ENCODE results near the gene LAG3. TPM values are rescaled to one million over a fixed set of nuclear protein-coding genes. Genes with fewer than 3 reads are reported as not detected.

The LAG3 gene
- total RNA-seq, 4 donors from 2014 or later: 1.2 to 4.0 (median 2.9) TPM

DNA sequence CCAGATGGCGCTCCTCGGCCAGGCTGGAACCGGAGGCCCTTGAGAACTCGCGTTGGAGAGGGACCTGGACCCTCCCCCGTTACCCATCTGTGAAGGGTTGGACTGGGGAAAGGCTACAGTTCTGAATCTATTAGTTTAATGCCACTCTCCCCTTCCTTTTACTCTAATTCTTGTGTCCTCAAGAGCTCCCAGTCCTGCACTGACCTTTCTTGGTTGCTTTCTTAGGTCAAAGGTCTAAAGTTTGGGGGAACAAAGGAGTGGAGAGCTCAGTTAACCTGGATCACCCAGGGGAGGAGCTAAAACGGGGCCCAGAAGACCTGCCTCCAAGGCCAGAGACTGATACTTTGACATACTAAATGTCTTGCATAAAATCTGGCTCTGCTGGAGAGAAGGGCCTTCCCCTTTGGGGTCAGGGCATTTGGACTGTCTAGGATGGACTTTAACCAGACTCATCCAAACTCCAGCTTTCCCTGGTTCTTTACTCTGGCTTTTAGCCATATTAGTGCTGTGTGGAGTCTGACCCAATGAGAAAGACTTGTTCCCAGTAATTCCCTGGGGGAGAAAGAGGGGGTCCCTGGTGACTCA lies 18.5 kb upstream of the LAG3 start:
- no peaks in the 10 kb centered on the region for H3K27me3 ChIP-seq
- 0 to 2% methylated on average over 7 of the region's 7 CpGs for WGBS, 2 donors
- peaks cover 0 to 27% (median 10%) of the 10 kb centered on the region in 4 donors for H3K4me1 ChIP-seq
- H3K9me3 ChIP-seq: no peaks in the 10 kb centered on the region
- H3K36me3 ChIP-seq: peaks cover 0 to 28% (median 10%) of the 10 kb centered on the region in 3 donors
- H3K4me3 ChIP-seq: peak overlapping the region in 2 of 4 donors; percentile 70 to 83
- TF ChIP-seq, protein P1, sequence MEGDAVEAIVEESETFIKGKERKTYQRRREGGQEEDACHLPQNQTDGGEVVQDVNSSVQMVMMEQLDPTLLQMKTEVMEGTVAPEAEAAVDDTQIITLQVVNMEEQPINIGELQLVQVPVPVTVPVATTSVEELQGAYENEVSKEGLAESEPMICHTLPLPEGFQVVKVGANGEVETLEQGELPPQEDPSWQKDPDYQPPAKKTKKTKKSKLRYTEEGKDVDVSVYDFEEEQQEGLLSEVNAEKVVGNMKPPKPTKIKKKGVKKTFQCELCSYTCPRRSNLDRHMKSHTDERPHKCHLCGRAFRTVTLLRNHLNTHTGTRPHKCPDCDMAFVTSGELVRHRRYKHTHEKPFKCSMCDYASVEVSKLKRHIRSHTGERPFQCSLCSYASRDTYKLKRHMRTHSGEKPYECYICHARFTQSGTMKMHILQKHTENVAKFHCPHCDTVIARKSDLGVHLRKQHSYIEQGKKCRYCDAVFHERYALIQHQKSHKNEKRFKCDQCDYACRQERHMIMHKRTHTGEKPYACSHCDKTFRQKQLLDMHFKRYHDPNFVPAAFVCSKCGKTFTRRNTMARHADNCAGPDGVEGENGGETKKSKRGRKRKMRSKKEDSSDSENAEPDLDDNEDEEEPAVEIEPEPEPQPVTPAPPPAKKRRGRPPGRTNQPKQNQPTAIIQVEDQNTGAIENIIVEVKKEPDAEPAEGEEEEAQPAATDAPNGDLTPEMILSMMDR (IDR thresholded peaks at IDR 0.05): peak in 2 of 5 experiments; percentile 97 to 99
- TF ChIP-seq POLR2A (IDR thresholded peaks at IDR 0.05) (no peak), EP300 (IDR thresholded peaks at IDR 0.05) (no peak)
- H3K27ac ChIP-seq: peak overlapping the region; percentile 97 to 100 (median 98)
- no peak for DNase-seq (ENCODE audit: low spot score in 2 of 2)

DNA sequence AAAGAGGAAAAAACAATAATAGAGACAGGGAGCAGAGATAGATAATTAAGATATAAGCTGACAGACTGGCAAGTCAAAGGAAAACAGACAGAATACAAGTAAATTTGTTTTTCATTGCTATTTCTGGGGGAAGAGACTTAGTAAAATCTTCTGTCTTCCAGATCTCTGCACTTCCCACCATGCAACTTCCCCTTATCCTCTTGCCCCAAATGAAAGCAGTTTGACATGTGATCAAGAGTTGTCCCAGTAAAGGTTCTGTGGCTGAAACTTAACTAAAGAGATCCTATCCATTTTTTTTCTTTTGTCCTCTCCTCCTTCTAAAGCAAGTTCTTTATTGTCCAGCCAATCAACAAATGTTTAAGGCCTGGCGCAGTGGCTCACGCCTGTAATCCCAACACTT lies 17.9 kb upstream of the LAG3 start:
- H3K4me1 ChIP-seq: peaks cover 0 to 27% (median 10%) of the 10 kb centered on the region in 4 donors
- H3K27ac ChIP-seq: peak overlapping the region; percentile 97 to 100 (median 98)
- H3K4me3 ChIP-seq: no peak overlapping the region
- 84 to 86% methylated on average over 2 of the region's 2 CpGs for WGBS, 2 donors
- H3K9me3 ChIP-seq: no peaks in the 10 kb centered on the region
- peaks cover 0 to 23% (median 5%) of the 10 kb centered on the region in 3 donors for H3K36me3 ChIP-seq
- TF ChIP-seq EP300 (IDR thresholded peaks at IDR 0.05): no peak
- TF ChIP-seq, protein P1 (IDR thresholded peaks at IDR 0.05): no peak
- no peak for TF ChIP-seq POLR2A (IDR thresholded peaks at IDR 0.05)
- no peak for DNase-seq (ENCODE audit: low spot score in 2 of 2)
- no peaks in the 10 kb centered on the region for H3K27me3 ChIP-seq

DNA sequence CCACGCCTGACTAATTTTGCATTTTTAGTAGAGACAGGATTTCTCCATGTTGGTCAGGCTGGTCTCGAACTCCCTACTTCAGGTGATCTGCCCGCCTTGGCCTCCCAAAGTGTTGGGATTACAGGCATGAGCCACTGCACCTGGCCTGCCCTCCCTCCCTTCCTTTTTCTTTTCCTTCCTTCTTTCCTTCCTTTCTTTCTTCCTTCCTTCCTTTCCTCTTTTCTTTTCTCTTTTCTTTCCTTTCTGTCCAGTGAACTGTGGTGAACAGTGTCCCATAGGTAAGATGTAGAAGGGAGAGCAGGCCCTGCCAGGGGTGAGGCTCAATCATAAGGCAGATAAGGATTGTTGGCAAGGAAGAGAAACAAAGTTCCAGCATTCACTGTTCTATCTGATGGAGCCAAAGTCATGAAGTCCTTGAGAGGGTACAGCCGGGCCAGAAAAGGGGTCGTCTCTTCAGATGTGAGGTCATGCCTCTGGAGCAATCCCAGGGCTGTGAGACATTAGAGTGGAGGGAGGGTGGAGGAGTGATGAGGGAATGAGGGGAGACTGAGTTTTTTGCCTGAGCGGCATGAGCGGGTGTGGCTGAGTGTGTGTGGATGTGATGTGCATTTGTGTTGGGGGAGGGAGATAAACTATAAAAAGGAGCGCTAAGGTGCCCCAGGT lies 15.2 kb upstream of the LAG3 start:
- Histone ChIP-seq H3K27me3 (no peaks in the 10 kb centered on the region), H3K4me1 (peaks cover 0 to 11% (median 6%) of the 10 kb centered on the region in 4 donors), H3K4me3 (no peak overlapping the region), H3K27ac (no peak overlapping the region), H3K36me3 (no peaks in the 10 kb centered on the region), H3K9me3 (no peaks in the 10 kb centered on the region)
- 77 to 78% methylated on average over 8 of the region's 8 CpGs for WGBS, 2 donors
- DNase-seq (ENCODE audit: low spot score in 2 of 2): no peak
- TF ChIP-seq EP300 (IDR thresholded peaks at IDR 0.05): no peak
- TF ChIP-seq, protein P1 (IDR thresholded peaks at IDR 0.05): no peak
- TF ChIP-seq POLR2A (IDR thresholded peaks at IDR 0.05): no peak

DNA sequence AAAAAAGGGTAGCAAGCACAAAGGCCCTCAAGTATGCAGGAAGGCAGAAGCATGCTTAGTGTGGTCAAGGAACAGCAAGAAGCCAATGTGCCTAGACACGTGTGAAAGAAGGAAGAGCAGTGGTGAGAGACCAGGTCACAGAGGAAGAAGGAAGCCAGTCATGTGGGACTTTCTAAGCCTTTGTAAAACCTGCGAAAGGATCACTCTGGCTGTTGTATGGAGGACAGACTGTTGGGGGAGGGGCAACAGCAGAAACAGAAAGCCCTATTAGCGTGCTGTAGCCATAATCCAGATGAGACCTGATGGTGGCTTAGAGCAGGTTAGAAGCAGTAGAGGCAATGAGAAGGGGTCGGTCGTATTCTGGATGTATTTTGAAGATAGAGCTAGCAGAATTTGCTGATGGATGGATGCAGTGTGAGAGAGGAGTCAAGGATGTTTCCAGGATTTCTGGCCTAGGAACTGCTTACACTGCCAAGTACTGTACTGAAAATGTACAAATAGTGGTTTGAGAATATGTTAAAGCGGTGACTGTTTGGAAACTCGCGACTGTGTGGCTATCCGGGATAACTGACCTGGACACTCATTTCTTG lies 13.7 kb upstream of the LAG3 start:
- Histone ChIP-seq H3K9me3 (no peaks in the 10 kb centered on the region), H3K36me3 (no peaks in the 10 kb centered on the region), H3K27ac (no peak overlapping the region), H3K27me3 (no peaks in the 10 kb centered on the region), H3K4me1 (peaks cover 0 to 14% (median 8%) of the 10 kb centered on the region in 4 donors), H3K4me3 (no peak overlapping the region)
- TF ChIP-seq EP300 (IDR thresholded peaks at IDR 0.05) (no peak), POLR2A (IDR thresholded peaks at IDR 0.05) (no peak)
- TF ChIP-seq, protein P1 (IDR thresholded peaks at IDR 0.05): no peak
- WGBS, 2 donors: 75 to 83% methylated on average over 9 of the region's 9 CpGs
- no peak for DNase-seq (ENCODE audit: low spot score in 2 of 2)

DNA sequence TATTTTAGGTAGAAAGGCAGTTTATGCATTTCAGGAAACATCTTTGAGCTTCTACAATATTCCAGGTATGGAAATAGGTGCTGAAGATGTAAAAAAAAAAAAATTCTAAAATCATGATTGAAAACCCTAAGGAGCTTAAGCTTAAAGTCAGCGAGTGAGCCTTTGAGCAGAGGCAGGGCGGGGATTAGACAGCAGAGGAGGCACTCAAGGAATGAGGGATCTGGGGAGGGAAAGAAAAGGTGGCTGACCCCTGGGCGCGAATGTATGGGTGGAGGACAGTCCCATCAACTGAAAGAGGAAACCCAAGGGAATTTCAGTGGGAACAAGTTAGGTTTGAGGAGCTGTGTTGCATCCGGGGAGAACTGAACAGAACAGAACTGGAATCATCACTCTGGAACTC lies 12.6 kb upstream of the LAG3 start:
- Histone ChIP-seq H3K36me3 (no peaks in the 10 kb centered on the region), H3K4me3 (no peak overlapping the region), H3K27ac (no peak overlapping the region), H3K27me3 (no peaks in the 10 kb centered on the region), H3K9me3 (no peaks in the 10 kb centered on the region), H3K4me1 (peaks cover 0 to 18% (median 8%) of the 10 kb centered on the region in 4 donors)
- no peak for DNase-seq (ENCODE audit: low spot score in 2 of 2)
- 74 to 80% methylated on average over 5 of the region's 5 CpGs for WGBS, 2 donors
- TF ChIP-seq POLR2A (IDR thresholded peaks at IDR 0.05) (no peak), EP300 (IDR thresholded peaks at IDR 0.05) (no peak)
- TF ChIP-seq, protein P1 (IDR thresholded peaks at IDR 0.05): no peak
